Adipocyte (in vitro differentiated cells): Measurements from ENCODE around the gene GYG2.

Experiments
- DNase-seq: peaks from one replicate; pipeline ENCODE4 v3.0.0-alpha.2; 2015; ENCODE audit warnings: low read depth
- H3K27me3 ChIP-seq: replicated peaks from 2 replicates; pipeline ENCODE4 v1.7.0; 2013; ENCODE audit warnings: mild to moderate bottlenecking, low read length, moderate library complexity; ENCODE audit not compliant: control insufficient read depth, insufficient read depth
- H3K36me3 ChIP-seq: 2 replicates; pipeline ENCODE4 v1.7.0; 2013; ENCODE audit warnings: low read length, mild to moderate bottlenecking, moderate library complexity; ENCODE audit not compliant: control insufficient read depth, insufficient read depth, severe bottlenecking
- H3K4me1 ChIP-seq: 2 replicates; pipeline ENCODE4 v1.7.0; 2013; ENCODE audit warnings: mild to moderate bottlenecking, low read length, moderate library complexity; ENCODE audit not compliant: control insufficient read depth, insufficient read depth
- H3K4me3 ChIP-seq: 2 replicates; pipeline ENCODE4 v1.7.0; 2013; ENCODE audit warnings: mild to moderate bottlenecking, low read length, moderate library complexity
- H3K9ac ChIP-seq: 2 replicates; pipeline ENCODE4 v1.7.0; 2013; ENCODE audit warnings: mild to moderate bottlenecking, low read length, moderate library complexity
- H3K9me3 ChIP-seq: 2 replicates; pipeline ENCODE4 v1.7.0; 2013; ENCODE audit warnings: mild to moderate bottlenecking, low read length, moderate library complexity; ENCODE audit not compliant: control insufficient read depth

GYG2 gene

DNA sequence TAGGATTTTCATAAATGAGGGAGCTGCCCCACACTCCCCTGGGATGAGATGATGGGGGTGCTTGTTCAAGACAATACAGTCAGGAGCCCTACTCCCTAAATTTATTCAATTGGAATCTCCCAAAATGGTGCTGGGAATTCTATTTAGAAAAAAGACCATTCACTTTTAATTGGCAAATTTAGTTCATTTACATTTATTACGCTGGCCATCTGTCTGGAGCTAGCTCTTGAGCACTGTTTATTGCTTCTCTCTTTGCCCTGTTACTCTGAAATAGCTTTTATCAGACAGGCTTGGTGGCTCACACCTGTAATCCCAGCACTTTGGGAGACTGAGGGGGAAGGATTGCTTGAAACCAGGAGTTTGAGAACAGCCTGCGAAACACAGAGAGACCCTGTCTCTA, 102.4 kb downstream of the GYG2 start:
- no peak overlapping the region for H3K4me3 ChIP-seq
- DNase-seq, result no peak
- H3K4me1 ChIP-seq, result no peaks in the 10 kb centered on the region
- H3K27me3 ChIP-seq, result no peaks in the 10 kb centered on the region
- no peaks in the 10 kb centered on the region for H3K36me3 ChIP-seq
- H3K9ac ChIP-seq, result no peak overlapping the region
- H3K9me3 ChIP-seq, result peaks cover 10% of the 10 kb centered on the region

DNA sequence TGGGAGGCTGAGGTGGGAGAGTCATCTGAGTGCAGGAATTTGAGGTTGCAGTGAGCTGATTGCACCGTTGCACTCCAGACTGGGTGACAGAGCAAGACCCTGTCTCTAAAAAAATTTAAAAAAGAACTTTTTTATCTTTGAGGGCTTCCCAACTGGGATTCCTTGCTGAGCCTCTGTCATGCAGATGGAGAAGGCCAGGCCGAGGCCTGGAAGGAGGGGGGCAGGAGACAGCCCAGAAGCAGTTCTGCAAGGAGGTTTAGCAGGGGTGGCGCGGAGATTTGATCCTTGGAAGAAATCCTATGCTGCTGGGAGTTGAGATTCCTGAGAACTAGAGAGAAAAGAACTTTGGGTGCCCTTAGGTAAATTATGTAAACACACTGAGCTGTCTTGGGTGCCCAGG, 102.9 kb downstream of the GYG2 start:
- Histone ChIP-seq H3K27me3 (no peaks in the 10 kb centered on the region), H3K9me3 (peaks cover 10% of the 10 kb centered on the region), H3K36me3 (no peaks in the 10 kb centered on the region), H3K4me1 (no peaks in the 10 kb centered on the region), H3K9ac (no peak overlapping the region), H3K4me3 (no peak overlapping the region)
- no peak for DNase-seq
